ENCODE data around the gene CDC20.
A peak's percentile ranks its signal among the peaks of the same experiment; 100 is the strongest.

- no peak for TF ChIP-seq CTCF (IDR thresholded peaks at IDR 0.05)
- peak in 1 of 2 donors; percentile 13 for TF ChIP-seq POLR2AphosphoS5 (IDR thresholded peaks at IDR 0.05; ENCODE audit: insufficient read depth in 1 of 2, low read depth in 1 of 2)
These were observed 29.3 kb downstream of the CDC20 start for GRCh38 chr1:43387976-43388599.

All from vagina (tissue), 2 donors.